Endothelial cell of hepatic sinusoid (primary cell): ENCODE results near the gene RTL9.
"Not testable (repeated sequence)": the region's sequence is repeated elsewhere in the genome, so short reads cannot be mapped to it uniquely, and the experiment has no call there.

ENCODE experiments used
- in situ Hi-C: cut with HindIII; loops from 2 replicates; pipeline ENCODE4 v1.10.0; 2017; ENCODE audit warnings: low sequenced_read_pairs

RTL9 gene

GRCh38 chrX:110358548-110358947 is at the start of gene RTL9:
Gene RTL9 (plus strand): TSS chrX:110358848. CDS start chrX:110450618, 91,770 bp downstream.
- in situ Hi-C loops, result no loop called here

- in situ Hi-C loops, result no loop called here
Measured at GRCh38 chrX:110310000-110310790, 48.5 kb upstream of the RTL9 start.

GRCh38 chrX:110310896-110311295 is 47.8 kb upstream of the RTL9 start:
- in situ Hi-C loops, result no loop called here

GRCh38 chrX:110311437-110312230 is 47.0 kb upstream of the RTL9 start:
- in situ Hi-C loops, result no loop called here

- in situ Hi-C loops, result no loop called here
Measured at GRCh38 chrX:110315551-110315950, 43.1 kb upstream of the RTL9 start.

- in situ Hi-C loops, result no loop called here
Measured at GRCh38 chrX:110316351-110317060, 42.1 kb upstream of the RTL9 start.

GRCh38 chrX:110317061-110317819 is 41.4 kb upstream of the RTL9 start:
- in situ Hi-C loops, result no loop called here

GRCh38 chrX:110317820-110318663 is 40.6 kb upstream of the RTL9 start, which contains the start of gene AMMECR1:
Gene AMMECR1 (minus strand): TSS chrX:110318085. CDS start chrX:110318071, 14 bp downstream.
- in situ Hi-C loops, result no loop called here

- in situ Hi-C loops, result no loop called here
Measured at GRCh38 chrX:110318664-110318968, 40.0 kb upstream of the RTL9 start.

- in situ Hi-C loops, result no loop called here
Measured at GRCh38 chrX:110320381-110320987, 38.2 kb upstream of the RTL9 start.

- in situ Hi-C loops, result no loop called here
Measured at GRCh38 chrX:110321081-110321480, 37.6 kb upstream of the RTL9 start.

GRCh38 chrX:110321670-110322069 is 37.0 kb upstream of the RTL9 start:
- in situ Hi-C loops, result no loop called here

GRCh38 chrX:110322603-110323002 is 36.0 kb upstream of the RTL9 start:
- in situ Hi-C loops, result no loop called here

GRCh38 chrX:110326712-110327111 is 31.9 kb upstream of the RTL9 start:
- in situ Hi-C loops, result no loop called here

- in situ Hi-C loops, result no loop called here
Measured at GRCh38 chrX:110327336-110327735, 31.3 kb upstream of the RTL9 start.

- in situ Hi-C loops, result not testable (repeated sequence)
Measured at GRCh38 chrX:110328613-110329012, 30.0 kb upstream of the RTL9 start.

GRCh38 chrX:110331444-110332030 is 27.1 kb upstream of the RTL9 start:
- in situ Hi-C loops, result no loop called here

- in situ Hi-C loops, result not testable (repeated sequence)
Measured at GRCh38 chrX:110333458-110333857, 25.2 kb upstream of the RTL9 start.

GRCh38 chrX:110338935-110339334 is 19.7 kb upstream of the RTL9 start:
- in situ Hi-C loops, result no loop called here
